Lower leg skin (tissue), 4 donors: ENCODE measurements around the gene KRTAP5-6. TPM values are rescaled to one million over a fixed set of nuclear protein-coding genes. Genes with fewer than 3 reads are reported as not detected.

ENCODE experiments used
- DNase-seq, 2 donors: peaks; one replicate each; pipeline ENCODE4 v3.0.0-alpha.2; 2019; ENCODE audit warnings: low spot score in 2 of 2
- H3K4me3 ChIP-seq: fragments of 200-600 bp; sonication (generic); 2 replicates; pipeline ENCODE4 v1.5.1; 2017; ENCODE audit warnings: mild to moderate bottlenecking, low read depth; ENCODE audit not compliant: poor library complexity, severe bottlenecking
- POLR2A ChIP-seq, 2 donors: fragments of 450-650 bp; IDR thresholded peaks; one replicate each; pipeline ENCODE4 v1.6.1; 2016 to 2017; ENCODE audit warnings: antibody characterized with exemption in 2 of 2, mild to moderate bottlenecking in 1 of 2, moderate library complexity in 1 of 2
- WGBS, 2 donors: methylation state at CpG; one replicate each; pipeline ENCODE4 v1.1.5; 2018; 5-methylcytosine and 5-hydroxymethylcytosine counted together
- intact Hi-C: fragments of 100-400 bp; cut with DNase I; formaldehyde crosslinking; loops from one replicate; pipeline ENCODE4 v1.15.0; 2023; ENCODE audit warnings: low total_unique reads
- total RNA-seq, 4 donors: library from RNA; depleted of rRNA; stranded (reverse); fragments of >200 nt; gene quantifications; one replicate each; pipeline ENCODE4 v1.1.0, GENCODE V29; 2016
- TF ChIP-seq, protein P1 (sequence below), 3 donors: fragments of 450-650 bp; IDR thresholded peaks; one replicate each; pipeline ENCODE4 v1.5.1; 2016; ENCODE audit warnings: antibody characterized with exemption in 3 of 3, mild to moderate bottlenecking in 3 of 3, moderate library complexity in 2 of 3

The KRTAP5-6 gene
- total RNA-seq, 4 donors from 2014 or later: 6.7 TPM; not detected in 3

DNA sequence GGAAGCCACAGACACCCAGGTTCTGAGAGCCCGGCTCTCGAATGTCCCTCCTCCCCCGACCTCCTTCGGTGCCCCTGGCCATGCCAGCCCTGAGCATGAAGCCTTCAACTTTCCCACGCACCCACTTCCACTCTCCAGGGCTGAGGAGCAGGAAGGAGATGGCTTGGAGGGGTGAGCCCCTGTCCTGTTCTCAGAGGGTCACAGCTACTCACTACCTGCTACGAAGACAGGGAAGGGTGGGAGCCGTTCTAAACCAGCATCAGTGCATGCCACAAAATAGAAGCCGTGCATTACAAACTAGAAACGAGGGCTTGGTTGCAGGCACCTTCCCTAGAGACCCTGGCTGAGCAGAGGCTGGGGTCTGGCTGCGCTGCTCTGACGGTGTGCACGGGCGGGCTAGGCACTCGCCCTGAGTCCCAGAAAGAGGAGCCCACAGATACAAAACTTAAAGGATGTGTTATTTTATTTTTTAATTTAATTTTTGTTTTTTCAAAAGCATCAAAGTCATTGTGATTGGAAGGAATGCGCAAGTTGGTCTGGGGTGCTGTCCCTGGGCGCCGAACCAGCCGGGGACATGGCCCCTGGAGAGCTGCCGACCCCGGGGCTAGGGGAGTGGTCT is 4.2 kb upstream of the KRTAP5-6 start:
- no peak for TF ChIP-seq POLR2A (IDR thresholded peaks at IDR 0.05)
- TF ChIP-seq, protein P1, sequence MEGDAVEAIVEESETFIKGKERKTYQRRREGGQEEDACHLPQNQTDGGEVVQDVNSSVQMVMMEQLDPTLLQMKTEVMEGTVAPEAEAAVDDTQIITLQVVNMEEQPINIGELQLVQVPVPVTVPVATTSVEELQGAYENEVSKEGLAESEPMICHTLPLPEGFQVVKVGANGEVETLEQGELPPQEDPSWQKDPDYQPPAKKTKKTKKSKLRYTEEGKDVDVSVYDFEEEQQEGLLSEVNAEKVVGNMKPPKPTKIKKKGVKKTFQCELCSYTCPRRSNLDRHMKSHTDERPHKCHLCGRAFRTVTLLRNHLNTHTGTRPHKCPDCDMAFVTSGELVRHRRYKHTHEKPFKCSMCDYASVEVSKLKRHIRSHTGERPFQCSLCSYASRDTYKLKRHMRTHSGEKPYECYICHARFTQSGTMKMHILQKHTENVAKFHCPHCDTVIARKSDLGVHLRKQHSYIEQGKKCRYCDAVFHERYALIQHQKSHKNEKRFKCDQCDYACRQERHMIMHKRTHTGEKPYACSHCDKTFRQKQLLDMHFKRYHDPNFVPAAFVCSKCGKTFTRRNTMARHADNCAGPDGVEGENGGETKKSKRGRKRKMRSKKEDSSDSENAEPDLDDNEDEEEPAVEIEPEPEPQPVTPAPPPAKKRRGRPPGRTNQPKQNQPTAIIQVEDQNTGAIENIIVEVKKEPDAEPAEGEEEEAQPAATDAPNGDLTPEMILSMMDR (IDR thresholded peaks at IDR 0.05): no peak
- H3K4me3 ChIP-seq: no peak overlapping the region
- no peak for DNase-seq
- intact Hi-C loops: loop anchor here (5.0 to 10.0 kb wide), 3 partner anchors 139 to 462 kb away; partner anchors contain the start of gene SYT8
- 40 to 44% methylated on average over 20 of the region's 20 CpGs for WGBS, 2 donors

DNA sequence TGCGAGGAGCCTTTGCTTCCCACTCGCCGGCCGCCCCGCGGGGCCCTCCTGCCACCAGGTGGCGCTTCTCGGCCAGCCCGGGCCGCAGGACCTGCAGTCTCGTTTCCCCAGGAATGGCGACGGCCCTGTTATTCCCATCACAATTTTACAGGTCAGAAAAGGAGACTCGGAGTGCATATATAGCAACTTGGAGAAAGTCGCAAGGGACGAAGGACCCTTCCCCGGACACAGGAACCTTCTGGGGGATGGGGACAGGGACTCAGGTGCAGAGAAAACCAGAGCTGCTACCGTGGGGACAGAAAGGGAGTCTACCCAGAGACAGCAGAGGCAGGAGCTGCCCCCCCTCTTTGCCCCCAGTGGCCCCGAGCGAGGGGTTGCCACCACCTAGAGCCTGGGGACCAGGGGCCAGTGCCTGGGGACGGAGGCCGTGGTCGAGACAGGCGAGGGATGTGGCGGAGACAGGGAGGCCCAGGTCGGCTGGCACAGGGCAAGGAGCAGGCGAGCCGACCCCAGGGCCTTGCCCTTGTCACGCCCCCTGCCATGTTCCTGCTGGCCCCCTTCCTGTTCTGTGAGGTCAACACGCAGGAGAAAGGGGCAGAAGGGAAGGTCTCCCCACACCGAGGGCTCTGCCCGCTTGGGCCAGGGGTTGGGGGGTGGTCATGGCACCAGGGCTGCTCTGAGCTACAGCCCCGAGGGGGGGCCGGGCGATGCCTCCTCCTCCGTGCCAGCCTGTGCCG is 3.5 kb upstream of the KRTAP5-6 start:
- H3K4me3 ChIP-seq: no peak overlapping the region
- peak; percentile 73 to 95 for DNase-seq
- WGBS, 2 donors: 13 to 17% methylated on average over 19 to 26 of the region's 37 CpGs
- TF ChIP-seq POLR2A (IDR thresholded peaks at IDR 0.05): no peak
- TF ChIP-seq, protein P1 (IDR thresholded peaks at IDR 0.05): peak in 1 of 3 donors; percentile 54
- intact Hi-C loops: loop anchor here (5.0 to 10.0 kb wide), 3 partner anchors 139 to 461 kb away; partner anchors contain the start of gene SYT8

DNA sequence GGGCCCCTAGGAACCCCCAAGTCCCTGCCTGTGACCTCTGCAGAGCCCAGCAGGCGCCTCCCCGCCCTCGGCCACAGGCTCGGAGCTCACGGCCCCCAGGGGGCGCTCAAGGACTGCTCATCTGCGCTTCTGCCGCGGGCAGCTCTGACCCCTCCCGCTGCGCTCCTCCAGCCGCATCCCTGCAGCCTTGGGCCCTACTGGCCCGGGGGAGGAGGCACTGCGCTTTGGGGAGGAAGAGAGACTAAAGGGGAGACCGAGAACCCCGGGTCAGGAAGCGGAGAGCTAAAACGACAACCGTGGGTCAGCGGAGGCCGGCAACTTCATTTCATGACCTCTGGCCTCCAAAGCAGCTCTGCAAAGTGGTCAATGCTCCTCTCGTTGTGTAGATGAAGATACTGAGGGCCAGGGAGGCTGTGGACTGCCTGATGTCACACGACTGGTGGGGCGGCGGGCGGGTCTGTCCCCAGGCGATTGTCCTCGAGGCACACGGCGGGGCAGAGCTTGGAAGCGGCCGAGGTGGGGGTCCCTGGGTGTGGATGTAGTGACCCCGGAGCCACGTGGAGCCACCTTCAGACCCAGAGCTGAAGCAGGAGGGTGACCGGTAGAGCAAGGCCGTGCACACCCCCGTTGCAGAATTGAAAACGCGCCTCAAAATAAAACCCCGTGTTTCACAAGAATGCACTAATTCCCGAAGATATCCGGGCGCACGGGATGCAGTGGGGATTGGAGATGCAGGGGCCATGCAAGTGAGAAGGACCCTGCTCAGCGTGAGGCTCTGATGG is 2.7 kb upstream of the KRTAP5-6 start:
- no peak overlapping the region for H3K4me3 ChIP-seq
- 46 to 56% methylated on average over 37 to 45 of the region's 45 CpGs for WGBS, 2 donors
- TF ChIP-seq, protein P1 (IDR thresholded peaks at IDR 0.05): peak in 1 of 3 donors; percentile 74
- no peak for TF ChIP-seq POLR2A (IDR thresholded peaks at IDR 0.05)
- DNase-seq: peak; percentile 65 to 96
- intact Hi-C loops: loop anchor here (5.0 to 10.0 kb wide), 3 partner anchors 138 to 461 kb away; partner anchors contain the start of gene SYT8

DNA sequence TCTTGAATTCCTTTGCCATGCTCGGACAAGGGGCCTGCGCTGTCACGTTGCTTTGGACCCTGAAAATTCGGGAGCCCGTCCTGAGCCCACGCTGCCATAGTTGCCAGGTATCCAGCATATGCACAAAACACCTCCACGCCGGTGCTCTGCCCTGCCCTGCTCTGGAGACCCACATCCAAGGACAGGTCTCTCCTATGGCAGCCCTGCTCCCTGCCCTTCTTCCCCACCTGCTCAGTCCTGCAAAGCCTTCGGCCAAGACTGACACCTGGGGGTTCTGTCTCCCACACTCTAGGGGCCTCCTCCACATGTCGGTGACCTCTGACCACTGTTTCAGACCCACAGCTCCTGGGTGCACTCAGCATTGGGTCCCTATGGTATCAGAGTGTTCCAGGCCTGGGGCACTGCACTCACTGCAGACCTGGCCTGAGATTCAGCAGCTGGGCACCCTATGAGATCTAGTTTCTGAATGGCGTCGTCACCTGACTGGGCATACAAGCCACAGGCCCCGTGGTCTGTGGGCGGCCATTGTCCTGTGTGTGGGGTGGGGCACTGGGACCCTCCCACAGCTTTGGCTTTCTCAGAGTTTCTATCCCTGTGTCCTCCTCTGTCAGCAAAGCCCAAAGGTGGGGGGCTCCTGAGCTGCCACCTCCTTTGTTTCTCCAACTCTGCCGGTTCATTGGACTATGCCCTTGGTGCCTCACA is 2.0 kb upstream of the KRTAP5-6 start:
- DNase-seq: peak in 1 of 2 donors; percentile 82
- intact Hi-C loops: loop anchor here (5.0 to 10.0 kb wide), 3 partner anchors 137 to 460 kb away; partner anchors contain the start of gene SYT8

More for the DNA sequence above, 2.0 kb upstream of the KRTAP5-6 start:
- 89 to 90% methylated on average over 11 to 15 of the region's 15 CpGs for WGBS, 2 donors
- H3K4me3 ChIP-seq: no peak overlapping the region
- TF ChIP-seq POLR2A (IDR thresholded peaks at IDR 0.05): no peak
- TF ChIP-seq, protein P1 (IDR thresholded peaks at IDR 0.05): no peak
